Panc1 (cell line): ENCODE measurements around the gene ARG2. TPM values are rescaled to one million over a fixed set of nuclear protein-coding genes. Genes with fewer than 3 reads are reported as not detected.

ENCODE experiments used
- ATAC-seq: fragments of 200-7000 bp; cut with Tn5 transposase; 2 replicates; pipeline ENCODE4 v1.9.1; 2020; ENCODE audit warnings: mild to moderate bottlenecking, moderate library complexity
- BruUV-seq: library from RNA; stranded (reverse); fragments of 400-500 nt; replicated peaks from 2 replicates; lab custom pipeline; 2021; lab: Mats Ljungman, UMichigan
- CTCF ChIA-PET: fragments of 300-600 bp; sonication (Branson Sonifier 250); formaldehyde crosslinking; loops from one replicate; lab custom pipeline; 2022; ENCODE audit warnings: antibody characterized with exemption; lab: Charles Lee
- POLR2A ChIA-PET: fragments of 300-600 bp; sonication (Branson Sonifier 250); formaldehyde crosslinking; loops from one replicate; lab custom pipeline; 2022; ENCODE audit warnings: antibody characterized with exemption; lab: Charles Lee
- DNase-seq: peaks from one replicate; pipeline ENCODE4 v3.0.0-alpha.2; 2010; ENCODE audit warnings: low read depth, low spot score
- H3K27ac ChIP-seq: 2 replicates; pipeline ENCODE4 v1.5.1; 2011; ENCODE audit warnings: mild to moderate bottlenecking, low read length, inconsistent platforms
- H3K27me3 ChIP-seq: fragments of 200-500 bp; sonication (Bioruptor generic); 2 replicates; pipeline ENCODE4 v1.6.0; 2014; ENCODE audit warnings: low read length, inconsistent platforms; ENCODE audit not compliant: control insufficient read depth, insufficient read depth
- H3K36me3 ChIP-seq: fragments of 200-500 bp; sonication (Bioruptor generic); 2 replicates; pipeline ENCODE4 v1.5.1; 2014; ENCODE audit warnings: inconsistent platforms, mild to moderate bottlenecking, low read length, moderate library complexity; ENCODE audit not compliant: control insufficient read depth, insufficient read depth
- H3K4me1 ChIP-seq: 2 replicates; pipeline ENCODE4 v1.5.1; 2011; ENCODE audit warnings: inconsistent platforms, mild to moderate bottlenecking, low read length, moderate library complexity; ENCODE audit not compliant: control insufficient read depth, insufficient read depth
- H3K4me3 ChIP-seq, 2 experiments: 2 replicates each; pipeline ENCODE4 v1.5.1; 2011 to 2012; ENCODE audit warnings: low read depth in 2 of 2, low read length in 2 of 2, mild to moderate bottlenecking in 2 of 2, inconsistent platforms in 1 of 2, moderate library complexity in 1 of 2
- H3K9me3 ChIP-seq: fragments of 200-500 bp; sonication (Bioruptor generic); 2 replicates; pipeline ENCODE4 v1.5.1; 2014; ENCODE audit warnings: low read depth, mild to moderate bottlenecking, inconsistent platforms, low read length, moderate library complexity; ENCODE audit not compliant: control insufficient read depth, insufficient read depth
- CTCF ChIP-seq: fragments of 450-650 bp; IDR thresholded peaks from 2 replicates; pipeline ENCODE4 v1.5.1; 2017; ENCODE audit warnings: mild to moderate bottlenecking
- POLR2AphosphoS5 ChIP-seq: IDR thresholded peaks from 2 replicates; pipeline ENCODE4 v1.6.1; 2012; ENCODE audit warnings: mild to moderate bottlenecking, low read depth, low read length, moderate library complexity
- REST ChIP-seq, 2 experiments: IDR thresholded peaks; 2 replicates each; pipeline ENCODE4 v1.6.1; 2011 to 2012; ENCODE audit warnings: low read depth in 2 of 2, control low read depth in 1 of 2, low read length in 1 of 2, mild to moderate bottlenecking in 1 of 2, moderate library complexity in 1 of 2; ENCODE audit not compliant: insufficient read depth in 1 of 2
- SIN3A ChIP-seq: IDR thresholded peaks from 2 replicates; pipeline ENCODE4 v1.6.1; 2012; ENCODE audit warnings: low read depth, mild to moderate bottlenecking, low read length, moderate library complexity, borderline replicate concordance; ENCODE audit not compliant: insufficient read depth
- TCF7L2 ChIP-seq: IDR thresholded peaks from 2 replicates; pipeline ENCODE4 v1.6.1; 2011; ENCODE audit warnings: mild to moderate bottlenecking, low read depth, low read length, inconsistent platforms
- in situ Hi-C: cut with HindIII; loops from 2 replicates; pipeline ENCODE4 v1.10.0; 2016; ENCODE audit warnings: low sequenced_read_pairs, low pct_unique_long_range_greater_than_20kb
- intact Hi-C: fragments of 100-400 bp; cut with micrococcal nuclease; formaldehyde crosslinking; loops from one replicate; pipeline ENCODE4 v1.10.0; 2022; ENCODE audit not compliant: unreplicated experiment
- total RNA-seq: library from RNA; stranded (reverse); gene quantifications from one replicate; pipeline ENCODE4 v1.2.1, GENCODE V29; 2021; ENCODE audit not compliant: unreplicated experiment

The ARG2 gene
- total RNA-seq, 1 experiment from 2014 or later, result 1.1 TPM

- CTCF ChIA-PET, result no interaction called here
- intact Hi-C loops, result no loop called here
- DNase-seq, result no peak
- H3K27ac ChIP-seq, result no peak overlapping the region
- in situ Hi-C loops, result no loop called here
- POLR2A ChIA-PET, result no interaction called here
- no TSS peak for BruUV-seq
- H3K4me1 ChIP-seq, result no peaks in the 10 kb centered on the region; the same call in 1 of the 2 replicates
- no peak overlapping the region for H3K4me3 ChIP-seq
- ATAC-seq, result no peak
- no peaks in the 10 kb centered on the region for H3K9me3 ChIP-seq
- no peaks in the 10 kb centered on the region for H3K27me3 ChIP-seq
- H3K36me3 ChIP-seq, result no peaks in the 10 kb centered on the region
- TF ChIP-seq CTCF, result no peak
- no peak for TF ChIP-seq TCF7L2
- no peak for TF ChIP-seq SIN3A
- no peak for TF ChIP-seq REST (IDR thresholded peaks at IDR 0.05; ENCODE audit: insufficient read depth in 1 of 2, low read depth in 2 of 2, low read length in 1 of 2)
- TF ChIP-seq POLR2AphosphoS5, result no peak
Observed at GRCh38 chr14:67638642-67639041, 18.9 kb downstream of the ARG2 start.

- TF ChIP-seq CTCF (no peak), REST (IDR thresholded peaks at IDR 0.05; ENCODE audit: insufficient read depth in 1 of 2, low read depth in 2 of 2, low read length in 1 of 2) (no peak), TCF7L2 (no peak), POLR2AphosphoS5 (no peak), SIN3A (no peak)
- BruUV-seq, result no TSS peak
- in situ Hi-C loops (no loop called here), intact Hi-C loops (no loop called here)
- POLR2A ChIA-PET, result no interaction called here
- Histone ChIP-seq H3K27me3 (no peaks in the 10 kb centered on the region), H3K36me3 (no peaks in the 10 kb centered on the region), H3K4me3 (no peak overlapping the region), H3K9me3 (no peaks in the 10 kb centered on the region), H3K4me1 (no peaks in the 10 kb centered on the region), H3K27ac (no peak overlapping the region)
- DNase-seq, result no peak
- ATAC-seq, result no peak
- CTCF ChIA-PET, result interaction anchor here (0.5 kb wide), 1 partner anchor 29 kb away, joined by 4 read pairs; no protein-coding TSS in a partner anchor
Observed at GRCh38 chr14:67641480-67641879, 21.8 kb downstream of the ARG2 start.
